Measurements from ENCODE around the gene TAF5.
"Not testable (repeated sequence)": the region's sequence is repeated elsewhere in the genome, so short reads cannot be mapped to it uniquely, and the experiment has no call there.

Gene TAF5

GRCh38 chr10:103353281-103353680 lies 14.5 kb upstream of the TAF5 start:
- DNase-seq (ENCODE audit: extremely low read depth, low read depth), result no peak
- no peak for TF ChIP-seq CTCF (IDR thresholded peaks at IDR 0.05; ENCODE audit: low read depth, low read length)

- not testable (repeated sequence) for DNase-seq (ENCODE audit: extremely low read depth, low read depth)
Measured at GRCh38 chr10:103354567-103354966, 13.2 kb upstream of the TAF5 start.

GRCh38 chr10:103355906-103356599 lies 11.7 kb upstream of the TAF5 start:
- no peak for TF ChIP-seq CTCF (IDR thresholded peaks at IDR 0.05; ENCODE audit: low read depth, low read length)
- DNase-seq (ENCODE audit: extremely low read depth, low read depth), result no peak

- DNase-seq (ENCODE audit: extremely low read depth, low read depth), result not testable (repeated sequence)
Measured at GRCh38 chr10:103359493-103359892, 8.3 kb upstream of the TAF5 start.

- not testable (repeated sequence) for DNase-seq (ENCODE audit: extremely low read depth, low read depth)
Measured at GRCh38 chr10:103360791-103361190, 7.0 kb upstream of the TAF5 start.

- TF ChIP-seq CTCF (IDR thresholded peaks at IDR 0.05; ENCODE audit: low read depth, low read length), result no peak
- DNase-seq (ENCODE audit: extremely low read depth, low read depth), result no peak
Measured at GRCh38 chr10:103367379-103367781, 396 bp upstream of the TAF5 start.

GRCh38 chr10:103373544-103373943 lies 5.8 kb downstream of the TAF5 start:
- no peak for TF ChIP-seq CTCF (IDR thresholded peaks at IDR 0.05; ENCODE audit: low read depth, low read length)
- no peak for DNase-seq (ENCODE audit: extremely low read depth, low read depth)

- TF ChIP-seq CTCF (IDR thresholded peaks at IDR 0.05; ENCODE audit: low read depth, low read length), result no peak
- DNase-seq (ENCODE audit: extremely low read depth, low read depth), result no peak
Measured at GRCh38 chr10:103374263-103374662, 6.5 kb downstream of the TAF5 start.

GRCh38 chr10:103382769-103383168 lies 15.0 kb downstream of the TAF5 start:
- no peak for DNase-seq (ENCODE audit: extremely low read depth, low read depth)
- TF ChIP-seq CTCF (IDR thresholded peaks at IDR 0.05; ENCODE audit: low read depth, low read length), result no peak
